Upper lobe of left lung (tissue), 4 donors: Measurements from ENCODE around the gene MANBA.

Experiments
- EP300 ChIP-seq, 4 donors: sonication (generic); formaldehyde crosslinking; IDR thresholded peaks; one replicate each; pipeline ENCODE4 v1.5.1; 2017; ENCODE audit warnings: antibody characterized with exemption in 4 of 4, control low read depth in 2 of 4
- POLR2A ChIP-seq, 4 donors: fragments of 450-650 bp; IDR thresholded peaks; one replicate each; pipeline ENCODE4 v1.5.1; 2016 to 2017; ENCODE audit warnings: antibody characterized with exemption in 4 of 4, mild to moderate bottlenecking in 2 of 4
- POLR2AphosphoS5 ChIP-seq, 2 donors: sonication (generic); formaldehyde crosslinking; IDR thresholded peaks; one replicate each; pipeline ENCODE4 v1.5.1; 2017; ENCODE audit warnings: antibody characterized with exemption in 2 of 2
- TF ChIP-seq, protein P1 (sequence below), 6 experiments: fragments of 450-650 bp in 4 of 6; fragments of 200-600 bp in 2 of 6; sonication (generic) in 2 of 6; IDR thresholded peaks; one replicate each; pipeline ENCODE4 v1.5.1; 2016 to 2019; ENCODE audit warnings: antibody characterized with exemption in 6 of 6

DNA sequence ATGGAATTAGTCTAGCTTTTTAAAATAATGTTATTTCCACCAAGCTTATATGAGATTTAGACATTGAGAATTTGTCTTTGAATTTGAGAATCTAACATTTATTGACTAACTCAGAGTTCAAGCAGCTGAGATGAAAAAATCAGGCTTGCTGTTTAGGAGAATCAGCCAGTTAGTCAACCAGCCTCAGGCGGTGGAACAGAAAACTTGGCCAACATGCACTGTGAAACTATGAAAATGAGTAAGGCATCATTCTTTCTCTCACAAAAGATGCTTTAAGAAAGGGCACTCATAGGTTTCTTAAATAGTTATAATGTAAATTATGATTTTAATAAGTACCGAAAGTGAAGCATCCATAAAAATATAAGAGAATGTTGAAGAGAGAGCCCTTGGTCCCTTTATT is 175.4 kb downstream of the MANBA start:
- TF ChIP-seq, protein P1, sequence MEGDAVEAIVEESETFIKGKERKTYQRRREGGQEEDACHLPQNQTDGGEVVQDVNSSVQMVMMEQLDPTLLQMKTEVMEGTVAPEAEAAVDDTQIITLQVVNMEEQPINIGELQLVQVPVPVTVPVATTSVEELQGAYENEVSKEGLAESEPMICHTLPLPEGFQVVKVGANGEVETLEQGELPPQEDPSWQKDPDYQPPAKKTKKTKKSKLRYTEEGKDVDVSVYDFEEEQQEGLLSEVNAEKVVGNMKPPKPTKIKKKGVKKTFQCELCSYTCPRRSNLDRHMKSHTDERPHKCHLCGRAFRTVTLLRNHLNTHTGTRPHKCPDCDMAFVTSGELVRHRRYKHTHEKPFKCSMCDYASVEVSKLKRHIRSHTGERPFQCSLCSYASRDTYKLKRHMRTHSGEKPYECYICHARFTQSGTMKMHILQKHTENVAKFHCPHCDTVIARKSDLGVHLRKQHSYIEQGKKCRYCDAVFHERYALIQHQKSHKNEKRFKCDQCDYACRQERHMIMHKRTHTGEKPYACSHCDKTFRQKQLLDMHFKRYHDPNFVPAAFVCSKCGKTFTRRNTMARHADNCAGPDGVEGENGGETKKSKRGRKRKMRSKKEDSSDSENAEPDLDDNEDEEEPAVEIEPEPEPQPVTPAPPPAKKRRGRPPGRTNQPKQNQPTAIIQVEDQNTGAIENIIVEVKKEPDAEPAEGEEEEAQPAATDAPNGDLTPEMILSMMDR (IDR thresholded peaks at IDR 0.05) = no peak
- no peak for TF ChIP-seq POLR2A (IDR thresholded peaks at IDR 0.05)
- TF ChIP-seq EP300 (IDR thresholded peaks at IDR 0.05) = no peak
- TF ChIP-seq POLR2AphosphoS5 (IDR thresholded peaks at IDR 0.05) = no peak
